OCI-LY1 (cell line): ENCODE measurements around the gene B4GALNT1.
"Not testable (repeated sequence)": the region's sequence is repeated elsewhere in the genome, so short reads cannot be mapped to it uniquely, and the experiment has no call there.

Source experiments
- CTCF ChIP-seq: fragments of 200-600 bp; sonication (generic), shearing (Covaris generic); IDR thresholded peaks from 2 replicates; pipeline ENCODE4 v1.5.1; 2017; ENCODE audit warnings: mild to moderate bottlenecking, antibody characterized with exemption, low read length, moderate library complexity, mixed read lengths
- EZH2 ChIP-seq: fragments of 200-600 bp; sonication (generic), shearing (Covaris generic); IDR thresholded peaks from 2 replicates; pipeline ENCODE4 v1.8.0; 2017; ENCODE audit warnings: borderline replicate concordance, mixed run types, mild to moderate bottlenecking, antibody characterized with exemption, low read length, moderate library complexity, mixed read lengths

GRCh38 chr12:57645990-57646658 is 13.1 kb upstream of the B4GALNT1 start:
- TF ChIP-seq CTCF, EZH2: not testable (repeated sequence)
